GM10248 (cell line): ENCODE results near the gene NINL.
"Not testable (repeated sequence)": the region's sequence is repeated elsewhere in the genome, so short reads cannot be mapped to it uniquely, and the experiment has no call there.

Source experiments
- CTCF ChIA-PET: fragments of 300-600 bp; sonication (Branson Sonifier 250); formaldehyde crosslinking; extraction: SDS; loops from one replicate; lab custom pipeline; 2021; ENCODE audit warnings: antibody characterized with exemption; lab: Yijun Ruan, JAX
- POLR2A ChIA-PET: fragments of 350-650 bp; sonication (Branson Sonifier 250); formaldehyde crosslinking; extraction: SDS; loops from one replicate; lab custom pipeline; 2020; ENCODE audit warnings: antibody characterized with exemption; lab: Yijun Ruan, JAX
- DNase-seq: peaks from one replicate; pipeline ENCODE4 v3.0.0; 2012; ENCODE audit errors: extremely low spot score
- TF ChIP-seq, protein P1 (sequence below): IDR thresholded peaks from 2 replicates; pipeline ENCODE4 v1.5.1; 2012; ENCODE audit warnings: mild to moderate bottlenecking, low read depth; ENCODE audit errors: extremely low read depth, missing control alignments, control extremely low read depth

The NINL gene

DNA sequence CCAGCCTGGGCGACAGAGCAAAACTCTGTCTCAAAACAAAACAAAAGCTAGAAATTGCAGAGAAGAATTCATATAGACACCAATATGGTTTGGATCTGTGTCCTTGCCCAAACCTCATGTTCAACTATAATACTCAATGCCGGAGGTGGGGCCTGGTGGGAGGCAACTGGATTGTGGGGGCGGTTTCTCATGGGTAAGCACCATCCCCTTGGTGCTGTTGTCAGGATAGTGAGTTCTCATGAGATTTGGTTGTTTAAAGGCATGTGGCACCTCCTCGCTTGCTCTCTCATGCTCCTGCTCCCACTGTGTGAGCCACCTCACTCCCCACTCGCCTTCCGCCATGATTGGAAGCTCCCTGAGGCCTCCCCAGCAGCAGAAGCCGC is 15.2 kb downstream of the NINL start:
- CTCF ChIA-PET = no interaction called here

DNA sequence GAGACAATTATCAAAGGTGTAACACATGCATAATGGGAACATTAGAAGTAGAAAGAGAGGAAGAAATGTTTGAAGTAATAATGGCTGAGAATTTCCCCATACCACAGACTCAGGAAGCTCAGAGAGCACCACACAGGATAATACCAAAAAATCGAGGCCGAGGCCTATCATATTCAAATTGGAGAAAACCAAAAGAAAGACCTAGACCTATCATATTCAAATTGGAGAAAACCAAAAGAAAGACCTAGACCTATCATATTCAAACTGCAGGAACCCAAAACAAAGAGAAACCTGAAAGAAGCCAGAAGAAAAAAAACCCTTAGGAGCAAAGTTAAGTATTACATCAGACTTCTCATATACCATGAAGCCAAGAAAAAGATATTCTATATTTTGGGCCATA is 18.0 kb downstream of the NINL start:
- ChIA-PET CTCF (no interaction called here), POLR2A (no interaction called here)
- TF ChIP-seq, protein P1, sequence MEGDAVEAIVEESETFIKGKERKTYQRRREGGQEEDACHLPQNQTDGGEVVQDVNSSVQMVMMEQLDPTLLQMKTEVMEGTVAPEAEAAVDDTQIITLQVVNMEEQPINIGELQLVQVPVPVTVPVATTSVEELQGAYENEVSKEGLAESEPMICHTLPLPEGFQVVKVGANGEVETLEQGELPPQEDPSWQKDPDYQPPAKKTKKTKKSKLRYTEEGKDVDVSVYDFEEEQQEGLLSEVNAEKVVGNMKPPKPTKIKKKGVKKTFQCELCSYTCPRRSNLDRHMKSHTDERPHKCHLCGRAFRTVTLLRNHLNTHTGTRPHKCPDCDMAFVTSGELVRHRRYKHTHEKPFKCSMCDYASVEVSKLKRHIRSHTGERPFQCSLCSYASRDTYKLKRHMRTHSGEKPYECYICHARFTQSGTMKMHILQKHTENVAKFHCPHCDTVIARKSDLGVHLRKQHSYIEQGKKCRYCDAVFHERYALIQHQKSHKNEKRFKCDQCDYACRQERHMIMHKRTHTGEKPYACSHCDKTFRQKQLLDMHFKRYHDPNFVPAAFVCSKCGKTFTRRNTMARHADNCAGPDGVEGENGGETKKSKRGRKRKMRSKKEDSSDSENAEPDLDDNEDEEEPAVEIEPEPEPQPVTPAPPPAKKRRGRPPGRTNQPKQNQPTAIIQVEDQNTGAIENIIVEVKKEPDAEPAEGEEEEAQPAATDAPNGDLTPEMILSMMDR = no peak
- DNase-seq = no peak

More for the DNA sequence above, 15.2 kb downstream of the NINL start:
- POLR2A ChIA-PET = no interaction called here
- TF ChIP-seq, protein P1 = no peak
- no peak for DNase-seq

DNA sequence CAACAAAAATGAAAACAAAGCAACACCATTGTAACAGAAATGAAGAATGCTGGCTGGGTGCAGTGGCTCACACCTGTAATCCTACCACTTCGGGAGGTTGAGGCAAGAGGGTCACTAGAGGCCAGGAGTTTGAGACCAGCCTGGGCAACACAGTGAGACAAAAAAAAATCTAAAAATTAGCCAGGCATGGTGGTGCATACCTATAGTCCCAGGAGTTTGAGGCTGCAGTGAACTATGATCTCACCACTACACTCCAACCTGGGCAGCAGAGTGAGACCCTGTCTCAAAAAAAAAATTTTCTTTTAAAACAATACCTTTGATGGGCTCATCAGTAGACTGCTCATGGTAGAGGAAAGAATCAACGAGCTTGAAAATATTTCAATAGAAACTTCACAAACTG is 18.5 kb downstream of the NINL start:
- CTCF ChIA-PET = no interaction called here
- POLR2A ChIA-PET = no interaction called here
- no peak for DNase-seq
- TF ChIP-seq, protein P1 = no peak

DNA sequence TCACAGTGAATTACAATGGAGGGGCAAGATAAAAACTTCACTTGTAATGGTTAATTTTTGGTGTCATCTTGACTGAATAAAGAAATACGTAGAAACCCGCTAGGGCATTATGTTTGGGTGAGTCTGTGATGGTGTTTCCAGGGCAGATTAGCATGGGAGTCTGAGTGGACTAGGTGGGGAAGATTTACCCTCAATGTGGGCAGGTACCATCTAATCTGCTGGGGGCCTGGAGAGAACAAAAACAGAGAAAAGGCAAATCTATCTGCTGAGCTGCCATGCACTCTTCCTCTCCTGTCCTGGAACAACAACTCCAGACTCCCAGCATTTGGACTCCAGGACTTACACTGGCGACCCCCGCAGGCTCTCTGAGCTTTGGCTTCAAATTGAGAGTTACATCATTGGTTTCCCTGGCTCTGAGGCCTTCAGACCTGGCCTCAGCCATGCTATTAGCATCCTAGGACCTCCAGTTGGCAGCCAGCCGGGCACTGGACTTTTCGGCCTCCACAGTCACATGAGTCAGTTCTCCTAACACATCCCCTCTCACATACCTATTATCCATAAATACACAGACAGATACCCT is 19.7 kb downstream of the NINL start:
- ChIA-PET CTCF (no interaction called here), POLR2A (no interaction called here)
- no peak for DNase-seq
- TF ChIP-seq, protein P1 = no peak

DNA sequence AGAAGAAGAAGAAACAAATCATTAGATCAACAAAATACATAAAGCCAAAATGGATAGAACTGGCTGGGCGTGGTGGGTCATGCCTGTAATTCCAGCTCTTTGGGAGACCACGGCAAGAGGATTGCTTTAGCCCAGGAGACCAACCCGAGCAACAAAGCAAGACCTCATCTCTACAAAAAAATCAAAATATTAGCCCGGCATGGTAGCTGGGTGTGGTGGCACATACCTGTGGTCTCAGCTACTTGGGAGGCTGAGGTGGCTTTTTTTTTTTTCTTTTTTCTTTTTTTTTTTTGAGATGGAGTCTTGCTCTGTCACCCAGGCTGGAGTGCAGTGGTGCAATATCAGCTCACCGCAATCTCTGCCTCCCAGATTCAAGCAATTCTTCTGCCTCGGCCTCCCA is 21.5 kb downstream of the NINL start:
- ChIA-PET POLR2A (no interaction called here), CTCF (no interaction called here)
- DNase-seq = no peak
- TF ChIP-seq, protein P1 = no peak

DNA sequence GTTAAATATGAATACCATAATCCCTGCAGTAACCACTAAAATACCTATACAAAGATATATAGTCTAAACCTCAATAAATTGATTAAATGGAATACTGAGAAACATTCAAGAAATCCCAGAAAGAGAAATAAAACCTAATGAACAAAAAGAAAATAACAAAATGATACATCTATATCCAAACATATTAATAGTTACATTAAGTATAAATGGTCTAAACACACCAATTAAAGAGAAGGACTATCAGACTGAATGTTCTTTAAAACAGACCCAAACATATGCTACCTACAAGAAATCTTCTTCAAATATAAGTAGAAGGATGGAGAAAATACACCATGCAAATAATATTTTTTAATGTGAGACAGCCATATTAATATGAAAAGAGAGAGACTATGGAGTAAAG is 22.0 kb downstream of the NINL start:
- CTCF ChIA-PET = no interaction called here
- POLR2A ChIA-PET = no interaction called here
- DNase-seq = no peak
- TF ChIP-seq, protein P1 = no peak

DNA sequence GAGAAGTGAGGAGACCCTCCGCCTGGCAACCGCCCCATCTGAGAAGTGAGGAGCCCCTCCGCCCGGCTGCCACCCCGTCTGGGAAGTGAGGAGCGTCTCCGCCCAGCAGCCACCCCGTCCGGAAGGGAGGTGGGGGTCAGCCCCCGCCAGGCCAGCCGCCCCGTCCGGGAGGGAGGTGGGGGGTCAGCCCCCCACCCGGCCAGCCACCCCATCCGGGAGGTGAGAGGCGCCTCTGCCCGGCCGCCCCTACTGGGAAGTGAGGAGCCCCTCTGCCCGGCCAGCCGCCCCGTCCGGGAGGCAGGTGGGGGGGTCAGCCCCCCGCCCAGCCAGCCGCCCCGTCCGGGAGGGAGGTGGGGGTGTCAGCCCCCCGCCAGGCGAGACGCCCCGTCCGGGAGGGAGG is 23.6 kb downstream of the NINL start:
- CTCF ChIA-PET, POLR2A ChIA-PET, DNase-seq: not testable (repeated sequence)
